HCEC 1CT (cell line): Measurements from ENCODE around the gene LSG1.
"Not testable (repeated sequence)": the region's sequence is repeated elsewhere in the genome, so short reads cannot be mapped to it uniquely, and the experiment has no call there.

Experiments used
- DNase-seq: peaks from one replicate; pipeline ENCODE4 v3.0.0-alpha.2; 2017

The LSG1 gene

GRCh38 chr3:194647747-194648146, 24.2 kb downstream of the LSG1 start:
- no peak for DNase-seq

DNA sequence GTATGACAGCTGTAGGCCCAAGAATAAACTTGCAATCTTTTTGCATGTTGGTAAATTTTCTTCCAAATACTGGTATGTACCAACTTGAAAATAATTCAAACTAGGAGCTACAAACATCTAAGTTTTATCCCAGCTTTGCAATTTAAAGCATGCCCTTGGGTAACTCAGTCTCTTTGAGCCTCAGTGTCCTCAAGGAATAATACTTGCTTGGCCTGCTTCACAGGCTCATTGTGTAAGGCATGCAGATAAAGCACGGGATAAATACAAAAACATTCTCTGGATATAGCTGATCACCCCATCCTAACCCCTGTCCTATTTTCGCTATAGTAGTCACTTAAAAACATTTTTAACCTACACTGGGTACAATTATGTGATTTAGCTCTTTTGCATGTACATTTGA, 29.2 kb downstream of the LSG1 start:
- no peak for DNase-seq

DNA sequence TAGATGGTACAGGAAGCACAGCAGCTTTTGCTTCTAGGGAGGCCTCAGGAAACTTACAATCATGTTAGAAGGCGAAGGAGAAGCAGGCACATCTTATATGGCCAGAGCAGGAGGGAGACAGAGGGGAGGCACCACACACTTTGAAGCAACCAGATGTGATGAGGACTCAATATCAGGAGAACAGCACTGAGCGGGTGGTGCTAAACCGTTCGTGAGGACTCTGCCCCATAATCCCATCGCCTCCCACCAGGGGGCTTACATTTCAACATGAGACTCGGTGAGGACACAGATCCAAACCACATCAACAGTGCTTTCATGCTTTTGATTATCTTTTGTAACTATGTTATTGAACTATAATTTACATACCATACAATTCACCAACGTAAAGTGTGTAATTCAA, 31.2 kb downstream of the LSG1 start:
- DNase-seq, result no peak

DNA sequence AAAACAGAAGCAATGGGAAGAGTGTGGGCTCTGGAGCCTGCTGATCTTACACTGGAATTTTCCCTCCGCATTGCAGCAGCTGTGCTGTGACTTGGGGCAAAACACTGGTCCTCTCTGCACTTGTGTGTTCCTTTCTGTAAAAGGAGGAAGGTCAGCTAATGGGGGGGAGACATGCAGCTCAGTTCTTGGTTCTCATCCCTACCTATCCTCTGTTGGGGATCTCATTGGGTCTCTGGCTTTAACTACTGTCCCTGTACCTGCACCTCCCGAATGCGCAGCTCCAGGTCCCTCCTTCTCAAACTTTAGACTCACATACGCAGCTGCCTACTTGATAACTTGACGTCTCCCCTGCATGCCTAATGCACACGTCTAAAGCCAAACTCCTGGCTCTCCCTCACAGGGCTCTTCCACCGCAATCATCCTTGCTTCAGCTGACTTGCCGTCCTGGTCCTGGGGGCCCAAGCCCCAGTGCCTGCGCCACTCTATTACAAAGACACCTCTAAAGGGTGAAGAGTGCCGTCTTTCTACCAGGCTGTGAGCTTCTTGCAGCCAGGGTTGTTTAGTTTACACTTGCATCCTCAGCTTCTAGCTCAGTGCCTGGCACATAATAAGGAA, 32.9 kb downstream of the LSG1 start:
- no peak for DNase-seq

GRCh38 chr3:194637541-194638400, 34.2 kb downstream of the LSG1 start:
- no peak for DNase-seq

DNA sequence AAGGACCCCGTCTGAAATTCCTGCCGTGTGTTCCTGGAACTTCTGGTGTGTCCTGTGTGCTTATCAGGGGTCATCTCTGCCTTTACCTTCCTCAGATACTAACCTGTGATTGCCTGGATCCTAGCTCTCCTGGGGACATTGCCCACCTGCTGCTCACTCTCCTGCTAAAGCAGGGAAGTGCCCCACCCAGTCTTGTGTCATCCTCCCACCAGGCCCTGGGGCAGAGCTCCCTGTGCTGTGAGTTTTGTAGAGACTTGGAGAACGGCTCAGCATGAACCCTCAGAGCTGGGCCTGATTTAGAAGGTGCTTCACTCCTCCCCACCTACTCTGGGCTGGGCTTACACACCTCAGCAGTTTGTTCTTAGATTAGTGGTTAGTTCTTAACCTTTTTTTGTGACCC, 34.9 kb downstream of the LSG1 start:
- DNase-seq, result no peak

DNA sequence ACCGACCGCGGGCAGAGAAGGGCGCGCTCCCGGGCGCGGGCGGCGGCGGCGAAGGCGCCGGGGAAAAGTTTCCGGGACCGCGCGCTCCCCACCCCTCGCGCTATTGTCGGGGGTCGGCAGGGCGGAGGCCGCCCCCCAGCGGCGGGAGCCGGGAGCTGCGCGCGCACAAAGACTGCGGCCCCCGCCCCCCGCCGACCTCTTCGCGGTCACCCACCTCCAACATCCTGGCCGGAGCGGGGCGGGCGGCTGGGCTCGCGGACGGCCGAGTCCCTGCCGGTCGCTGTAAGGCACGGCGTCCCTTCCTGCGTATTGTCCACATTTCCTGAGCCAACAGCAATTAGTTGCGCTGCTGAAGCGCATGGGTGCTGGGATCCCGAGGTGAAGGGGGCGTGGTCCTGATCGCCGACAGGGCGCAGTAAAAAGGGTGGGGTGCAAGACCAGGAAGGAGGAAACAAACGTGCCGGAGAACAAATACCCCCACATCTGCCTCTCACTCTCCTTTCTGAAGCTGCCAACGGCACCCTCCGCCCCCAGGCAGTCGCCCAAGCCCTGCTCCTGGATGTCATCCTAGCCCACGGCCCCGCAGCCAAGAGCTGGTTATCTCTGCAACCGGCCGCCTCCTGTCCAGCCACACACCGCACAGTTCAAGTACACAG, 38.5 kb downstream of the LSG1 start, which contains the start of gene TMEM44:
Gene TMEM44, minus strand, starts transcription at position 71 of the 656 bp plus-strand sequence. CDS start 204 bp downstream, outside the sequence.
- DNase-seq, result peak; percentile 79

GRCh38 chr3:194632809-194633348, 39.1 kb downstream of the LSG1 start:
- DNase-seq, result peak; percentile 16

DNA sequence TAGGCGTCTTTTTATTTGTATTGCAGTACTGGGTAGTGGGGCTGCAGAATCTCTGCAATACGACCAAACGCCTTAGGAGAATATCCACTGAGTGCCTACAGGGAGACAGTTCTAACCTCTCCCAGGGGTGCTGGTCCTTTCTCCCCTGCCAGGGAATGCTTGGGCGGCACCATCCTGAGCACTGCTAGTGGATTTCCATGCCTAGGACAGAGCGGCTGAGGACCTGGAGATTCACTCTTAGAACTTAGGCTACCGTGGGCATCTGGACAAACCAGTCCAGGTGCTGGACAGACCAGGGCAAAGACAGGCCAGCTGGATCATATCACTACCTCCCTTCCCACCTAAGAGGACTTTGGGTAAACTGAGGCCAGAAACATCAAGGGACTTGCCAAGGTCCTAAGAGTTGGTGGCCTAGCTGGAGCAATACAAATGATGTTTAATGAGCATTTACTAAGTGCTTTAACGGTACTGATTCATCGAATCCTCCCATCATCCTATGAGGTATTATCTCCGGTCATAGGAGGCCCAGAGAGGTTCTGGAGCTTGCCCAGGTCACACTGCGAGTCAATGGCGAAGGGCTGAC, 39.7 kb downstream of the LSG1 start:
- no peak for DNase-seq

GRCh38 chr3:194631696-194632095, 40.3 kb downstream of the LSG1 start:
- no peak for DNase-seq

DNA sequence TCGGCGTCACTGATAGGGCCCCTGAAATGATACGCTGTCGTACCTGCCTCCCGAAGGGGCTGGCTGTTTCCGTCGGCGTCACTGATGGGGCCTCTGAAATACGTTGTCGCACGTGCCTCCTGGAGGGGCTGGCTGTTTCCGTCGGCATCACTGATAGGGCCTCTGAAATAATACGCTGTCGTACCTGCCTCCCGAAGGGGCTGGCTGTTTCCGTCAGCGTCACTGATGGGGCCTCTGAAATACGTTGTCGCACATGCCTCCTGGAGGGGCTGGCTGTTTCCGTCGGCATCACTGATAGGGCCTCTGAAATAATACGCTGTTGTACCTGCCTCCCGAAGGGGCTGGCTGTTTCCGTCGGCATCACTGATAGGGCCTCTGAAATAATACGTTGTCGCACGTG, 41.3 kb downstream of the LSG1 start:
- not testable (repeated sequence) for DNase-seq

DNA sequence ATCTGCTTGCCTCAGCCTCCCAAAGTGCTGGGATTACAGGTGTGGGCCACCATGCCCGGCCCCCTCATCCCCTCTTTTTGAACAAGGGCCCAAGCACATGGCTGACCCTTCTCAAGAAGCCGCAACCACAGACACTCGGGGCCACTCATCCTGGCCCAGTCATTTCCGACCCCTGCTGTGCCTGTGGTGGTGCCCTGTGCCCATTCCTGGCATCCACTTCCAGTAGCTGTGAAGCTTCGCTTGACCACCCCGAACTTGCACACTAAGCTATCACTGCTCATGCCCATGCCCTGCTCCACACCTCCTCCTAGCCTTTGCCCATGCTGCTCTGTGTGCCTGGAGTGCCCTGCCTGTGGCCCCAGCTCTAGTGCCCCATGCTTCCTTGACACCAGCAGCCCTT, 47.0 kb downstream of the LSG1 start:
- DNase-seq, result no peak

DNA sequence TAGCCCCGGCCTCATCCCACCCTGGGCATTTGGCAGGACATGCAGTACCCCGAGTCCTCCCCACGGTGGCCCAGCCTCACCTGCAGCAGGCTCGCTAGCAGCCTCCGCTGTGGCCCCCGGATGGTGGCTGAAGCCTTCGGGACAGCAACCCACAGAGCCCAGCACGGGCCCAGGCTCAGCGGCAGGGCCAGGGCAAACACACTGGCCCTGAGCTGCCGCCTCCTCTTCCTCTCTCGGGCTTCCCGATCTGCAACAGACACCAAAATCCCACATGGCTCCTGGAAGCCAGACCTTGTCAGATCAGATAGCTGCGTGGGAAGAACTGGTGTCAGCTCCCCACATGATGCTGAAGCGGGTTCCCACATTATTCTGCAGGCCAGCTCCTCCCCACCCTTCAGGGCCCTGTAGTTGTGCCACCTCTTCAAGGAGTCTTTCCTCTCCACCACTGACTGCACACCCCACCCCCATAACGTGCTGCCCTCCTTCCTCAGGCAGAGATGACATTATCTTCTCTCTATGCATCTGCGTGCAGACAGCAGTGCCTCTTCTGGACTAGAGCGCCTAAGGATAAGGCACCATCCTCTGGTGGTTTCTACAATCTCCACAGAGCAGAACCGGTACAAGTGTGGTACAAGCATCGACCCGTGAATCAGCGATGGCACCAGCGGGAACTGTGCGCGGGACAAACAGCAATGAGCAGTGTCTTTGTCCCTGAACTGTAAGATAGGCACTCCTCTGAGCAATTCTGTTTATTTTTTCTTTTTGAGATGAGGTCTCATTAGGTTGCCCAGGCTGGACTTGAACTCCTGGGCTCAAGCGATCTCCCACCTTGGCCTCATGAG, 48.3 kb downstream of the LSG1 start:
- DNase-seq, result no peak

DNA sequence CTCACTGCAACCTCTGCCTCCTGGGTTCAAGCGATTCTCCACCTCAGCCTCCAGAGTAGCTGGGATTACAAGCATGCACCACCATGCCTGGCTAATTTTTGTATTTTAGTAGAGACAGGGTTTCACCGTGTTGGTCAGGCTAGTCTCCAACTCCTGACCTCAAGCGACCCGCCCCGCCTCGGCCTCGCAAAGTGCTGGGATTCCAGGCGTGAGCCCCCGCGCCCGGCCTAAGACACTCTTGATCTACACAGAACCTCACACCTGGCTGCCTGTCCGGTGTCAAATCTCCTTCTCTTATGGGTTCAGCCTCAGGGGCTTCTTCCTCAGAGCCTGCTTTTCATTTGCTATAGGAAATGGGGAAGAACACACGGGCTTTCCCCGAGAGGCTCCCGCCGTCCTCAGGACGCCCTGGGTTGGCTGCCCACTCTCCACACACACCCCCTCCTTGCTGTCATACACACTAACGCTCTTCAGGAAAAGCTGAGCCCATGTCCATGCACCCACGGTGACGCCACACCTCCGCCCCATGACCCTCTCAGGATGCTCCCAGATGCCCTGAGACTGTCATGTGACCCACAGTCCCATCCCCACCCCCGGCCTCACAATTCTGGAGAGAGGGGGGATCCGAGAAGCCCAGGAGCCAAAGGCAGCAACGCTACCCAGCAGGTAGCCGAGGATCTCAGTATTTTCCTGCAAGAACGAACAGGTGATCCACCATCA, 49.2 kb downstream of the LSG1 start:
- DNase-seq, result no peak

GRCh38 chr3:194621947-194622346, 50.0 kb downstream of the LSG1 start:
- DNase-seq, result no peak

- no peak for DNase-seq
Measured at GRCh38 chr3:194620196-194620595, 51.8 kb downstream of the LSG1 start.

GRCh38 chr3:194619741-194620140, 52.2 kb downstream of the LSG1 start:
- DNase-seq, result no peak

GRCh38 chr3:194618858-194619608, 53.0 kb downstream of the LSG1 start:
- DNase-seq, result no peak

DNA sequence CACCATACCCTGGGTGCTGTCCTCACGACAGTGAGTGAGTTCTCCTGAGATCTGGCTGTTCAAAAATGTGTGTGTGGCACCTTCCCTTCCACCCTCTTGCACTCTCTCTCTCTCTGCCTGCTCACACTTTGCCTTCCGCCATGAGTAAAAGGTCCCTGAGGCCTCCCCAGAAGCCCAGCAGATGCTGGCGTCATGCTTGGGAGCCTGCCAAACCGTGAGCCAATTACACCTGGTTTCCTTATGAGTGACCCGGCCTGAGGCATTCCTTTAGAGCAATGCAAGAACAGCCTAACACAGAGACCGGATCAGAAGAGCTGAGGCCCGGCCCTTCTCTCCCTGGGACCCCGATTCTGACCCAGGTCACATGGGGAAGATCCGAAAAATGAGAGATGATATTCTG, 54.2 kb downstream of the LSG1 start:
- no peak for DNase-seq

GRCh38 chr3:194617143-194617671, 54.8 kb downstream of the LSG1 start:
- DNase-seq, result no peak

DNA sequence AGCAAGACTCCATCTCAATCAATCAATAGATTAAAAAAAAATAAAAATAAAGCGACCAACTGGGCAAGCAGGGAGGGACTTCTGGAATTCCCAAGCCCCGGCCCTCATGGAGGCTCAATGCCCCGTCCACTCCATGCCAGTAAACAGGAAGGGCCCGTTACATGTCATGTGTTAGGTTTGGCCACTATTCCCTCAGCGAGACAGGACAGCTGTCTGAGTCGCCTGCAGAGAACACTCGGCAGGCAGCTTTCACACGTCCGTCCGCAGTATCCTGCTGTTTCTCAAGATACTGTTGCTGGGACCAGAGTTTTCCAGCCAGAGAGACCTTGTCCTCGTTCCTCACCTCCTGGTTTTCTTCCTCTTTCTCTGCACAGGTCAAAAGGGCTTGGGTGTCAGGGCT, 56.8 kb downstream of the LSG1 start:
- DNase-seq, result no peak
